ENCODE data around the gene ATF1. TPM values are rescaled to one million over a fixed set of nuclear protein-coding genes. Genes with fewer than 3 reads are reported as not detected.

Gene ATF1
- total RNA-seq, result 18.2 and 18.4 TPM in 2 replicates

GRCh38 chr12:50763639-50764285 lies at the start of gene ATF1:
Gene ATF1, plus strand, starts transcription at chr12:50764101. Its CDS starts 16,045 bp downstream, at chr12:50780146.

GRCh38 chr12:50842637-50843493 lies 79.0 kb downstream of the ATF1 start, which contains the start of gene TMPRSS12:
Gene TMPRSS12, plus strand, starts transcription at chr12:50842926. Its CDS starts 39 bp downstream, at chr12:50842965.

Other genes starting within 250 kb of the ATF1 start
- gene TMPRSS12, start 78.8 kb downstream of the ATF1 start, total RNA-seq, result not detected in 2 replicates
- gene HIGD1C, start 188.4 kb downstream of the ATF1 start, total RNA-seq, result not detected in 2 replicates

Data from epithelial cell of umbilical artery (primary cell).